GM03348 (cell line): Measurements from ENCODE around the gene TDRD7.
A peak's percentile ranks its signal among the peaks of the same experiment; 100 is the strongest.
"Not testable (repeated sequence)": the region's sequence is repeated elsewhere in the genome, so short reads cannot be mapped to it uniquely, and the experiment has no call there.

Experiments
- DNase-seq: peaks from one replicate; pipeline ENCODE4 v3.0.0; 2012; ENCODE audit warnings: low spot score

TDRD7 gene

DNA sequence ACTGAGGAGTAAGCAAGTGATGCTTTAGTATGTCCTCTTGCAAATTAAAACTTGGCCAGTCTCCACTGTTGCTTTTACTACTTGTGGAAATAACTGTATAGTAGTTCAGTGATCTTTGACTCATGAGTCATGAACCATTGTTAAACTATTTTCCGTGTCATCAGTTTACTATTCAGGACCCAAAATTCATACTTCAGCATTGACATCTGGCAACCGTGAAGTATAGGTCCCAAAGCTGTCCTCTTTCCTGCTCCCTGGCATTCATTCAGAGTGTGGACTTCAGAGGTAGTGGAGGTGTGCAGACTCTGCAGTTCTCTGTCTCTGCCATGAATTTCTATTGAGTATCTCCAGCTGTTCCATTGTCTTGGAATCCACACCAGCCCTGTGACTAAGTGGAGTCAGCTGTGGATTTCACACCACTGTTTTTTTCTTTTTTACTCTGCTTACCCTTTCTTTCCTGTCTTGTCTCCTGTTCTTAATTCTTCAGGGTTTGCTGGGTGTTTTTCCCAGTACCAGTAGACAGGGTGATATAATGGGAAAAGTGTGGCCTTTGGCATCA is 7.5 kb downstream of the TDRD7 start:
- peak; percentile 46 for DNase-seq

DNA sequence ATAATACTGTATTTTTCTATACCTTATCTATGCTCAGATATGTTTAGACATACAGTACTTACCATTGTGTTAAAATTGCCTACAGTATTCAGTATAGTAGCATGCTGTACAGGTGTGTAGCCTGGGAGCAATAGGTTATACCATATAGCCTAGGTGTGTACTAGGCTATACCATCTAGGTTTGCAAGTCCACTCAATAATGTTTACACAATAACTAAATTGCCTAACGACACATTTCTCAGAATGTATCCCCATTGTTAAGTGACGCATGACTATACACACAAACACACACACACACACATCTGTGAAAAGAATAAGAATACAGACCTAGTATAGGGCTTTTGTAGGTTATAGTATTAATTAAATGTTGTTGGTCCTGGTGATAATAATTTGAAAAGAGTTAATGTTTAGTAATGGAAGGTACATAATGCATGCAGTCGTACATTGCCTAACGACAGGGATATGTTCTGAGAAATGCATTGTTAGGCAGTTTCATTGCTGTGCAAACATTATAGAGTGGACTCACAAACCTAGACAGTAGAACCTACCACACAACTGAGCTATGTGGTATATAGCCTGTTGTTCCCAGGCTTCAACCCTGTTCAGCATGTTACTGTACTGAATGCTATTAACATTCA is 13.6 kb downstream of the TDRD7 start:
- DNase-seq, result no peak

DNA sequence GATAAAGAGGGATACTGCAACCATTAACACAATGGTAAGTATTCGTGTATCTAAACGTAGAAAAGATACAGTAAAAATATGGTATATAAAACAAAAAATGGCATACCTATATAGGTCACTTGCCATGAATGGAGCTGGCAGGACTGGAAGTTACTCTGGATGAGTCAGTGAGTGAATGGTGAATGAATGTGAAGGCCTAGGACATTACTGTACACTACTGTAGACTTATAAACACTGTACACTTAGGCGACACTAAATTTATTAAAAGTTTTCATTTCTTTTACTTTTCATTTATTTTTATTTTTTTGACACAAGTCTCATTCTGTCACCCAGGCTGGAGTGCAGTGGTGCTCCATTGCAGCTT is 14.1 kb downstream of the TDRD7 start:
- no peak for DNase-seq

DNA sequence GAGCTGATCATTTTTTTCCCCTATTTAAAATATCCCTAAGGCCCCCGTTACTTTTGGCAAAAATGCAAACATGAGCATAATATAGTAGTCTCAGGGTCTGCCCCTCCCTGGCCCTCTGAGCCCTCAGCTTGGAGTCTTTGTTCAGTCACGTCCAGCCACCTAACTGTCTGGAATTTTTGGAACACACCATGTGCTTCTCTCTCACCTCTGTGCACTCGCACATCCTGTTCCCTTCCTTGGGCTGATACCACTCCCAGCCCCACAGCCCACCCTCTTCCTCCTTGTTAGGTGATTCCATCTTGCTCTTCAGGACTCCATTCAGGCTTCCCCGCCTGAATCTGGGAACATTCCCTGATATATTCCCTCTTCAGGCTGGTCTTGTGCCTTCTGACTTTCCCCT is 16.0 kb downstream of the TDRD7 start:
- DNase-seq, result no peak

DNA sequence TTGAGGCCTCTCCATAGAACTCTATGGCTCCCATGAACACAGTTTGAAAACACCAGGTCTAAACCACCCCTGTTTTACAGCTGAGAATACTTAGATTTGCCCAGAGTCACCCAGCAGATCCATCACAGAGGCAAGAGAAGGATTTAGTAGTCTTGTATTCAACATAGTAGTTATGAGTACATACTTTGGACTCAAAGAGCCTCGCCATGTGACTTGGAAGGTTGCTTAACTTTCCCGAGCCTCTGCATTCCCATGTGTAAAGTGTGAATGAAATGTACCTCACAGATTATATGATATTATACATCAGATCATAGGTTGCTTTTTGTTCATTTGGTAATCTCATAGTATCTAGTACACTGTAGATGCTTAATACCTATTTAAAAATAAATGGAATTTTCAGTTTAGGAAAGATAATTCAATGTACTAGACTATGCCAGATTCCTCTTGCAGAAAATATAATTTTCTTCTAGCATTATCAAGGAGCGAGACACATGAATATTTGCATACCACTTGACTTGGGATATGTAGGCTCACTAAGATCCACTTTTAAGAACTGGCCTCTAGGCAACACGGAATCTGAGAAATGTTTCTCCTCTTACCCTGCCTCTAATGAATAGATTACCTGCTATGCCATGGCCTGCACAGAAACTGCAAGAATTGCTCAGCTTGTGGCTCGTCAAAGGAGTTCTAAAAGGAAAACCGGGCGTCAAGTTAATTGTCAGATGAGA is 18.6 kb downstream of the TDRD7 start:
- no peak for DNase-seq

DNA sequence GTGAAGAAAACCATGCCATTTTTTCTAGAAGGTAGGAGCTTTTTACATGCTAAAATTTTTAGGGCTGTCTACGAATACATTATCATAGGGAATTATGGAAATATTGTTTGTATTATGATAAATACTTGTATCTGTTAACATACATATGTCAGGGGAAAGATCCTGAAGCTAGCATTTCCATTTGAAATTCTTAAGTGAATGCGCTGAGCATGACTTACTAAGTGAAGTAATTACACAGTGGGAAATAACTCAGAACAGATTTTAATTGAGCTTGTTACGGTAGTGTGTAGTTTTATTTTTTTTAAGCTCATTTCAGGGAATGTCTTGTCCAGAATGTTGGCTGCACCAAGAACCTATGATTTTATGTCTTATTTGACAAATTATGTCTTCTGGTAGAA is 19.1 kb downstream of the TDRD7 start:
- no peak for DNase-seq

DNA sequence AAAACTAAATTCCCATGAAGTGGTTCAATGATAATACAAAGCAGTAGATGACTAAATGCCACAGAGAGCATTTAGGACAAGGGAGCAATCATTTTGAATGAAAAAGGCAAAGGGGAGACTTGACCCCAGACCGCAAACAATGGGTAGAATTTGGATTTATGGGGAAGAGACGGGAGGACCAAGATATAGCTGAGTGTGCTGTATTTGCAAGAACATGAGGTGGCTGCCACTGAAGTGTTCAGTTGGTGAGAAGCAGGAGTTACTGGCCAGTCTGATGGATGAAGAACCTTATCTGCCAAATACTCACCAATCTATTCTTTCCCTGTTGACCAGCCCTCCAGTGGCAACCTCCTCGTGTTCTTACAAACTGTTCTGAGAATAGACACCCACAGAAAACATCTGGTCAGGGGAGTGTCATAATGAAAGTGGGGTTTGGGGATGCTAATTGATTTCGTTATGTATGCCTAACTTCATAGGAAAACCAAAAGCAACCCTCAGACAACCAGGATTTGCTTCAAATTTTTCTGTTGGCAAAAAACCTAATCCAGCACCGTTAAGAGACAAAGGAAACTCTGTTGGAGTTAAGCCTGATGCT is 19.8 kb downstream of the TDRD7 start:
- DNase-seq, result no peak

DNA sequence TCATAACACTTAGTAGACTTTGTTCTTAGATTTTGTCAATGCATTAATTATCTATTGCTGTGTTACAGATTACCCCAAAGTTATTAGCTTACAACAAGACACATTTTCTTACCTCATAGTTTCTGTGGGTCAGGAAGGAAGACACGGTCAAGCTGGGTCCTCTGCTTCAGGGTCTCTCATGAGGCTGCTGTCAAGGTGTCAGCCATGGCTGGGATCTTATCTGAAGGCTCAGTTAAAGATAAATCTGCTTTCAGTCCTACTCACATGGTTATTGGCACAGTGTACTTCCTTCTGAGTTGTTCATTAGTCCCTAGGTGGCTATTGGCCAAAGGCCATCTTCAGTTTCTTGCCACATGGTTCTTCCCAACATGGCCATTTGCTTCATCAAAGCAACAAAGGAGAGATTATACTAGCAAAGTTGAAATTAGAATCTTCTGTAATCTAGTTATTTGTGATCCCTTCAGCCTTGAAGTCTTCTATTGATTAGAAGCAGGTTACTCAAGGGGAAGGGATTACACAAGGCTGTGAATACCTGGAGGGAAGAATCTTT is 25.2 kb downstream of the TDRD7 start:
- no peak for DNase-seq

DNA sequence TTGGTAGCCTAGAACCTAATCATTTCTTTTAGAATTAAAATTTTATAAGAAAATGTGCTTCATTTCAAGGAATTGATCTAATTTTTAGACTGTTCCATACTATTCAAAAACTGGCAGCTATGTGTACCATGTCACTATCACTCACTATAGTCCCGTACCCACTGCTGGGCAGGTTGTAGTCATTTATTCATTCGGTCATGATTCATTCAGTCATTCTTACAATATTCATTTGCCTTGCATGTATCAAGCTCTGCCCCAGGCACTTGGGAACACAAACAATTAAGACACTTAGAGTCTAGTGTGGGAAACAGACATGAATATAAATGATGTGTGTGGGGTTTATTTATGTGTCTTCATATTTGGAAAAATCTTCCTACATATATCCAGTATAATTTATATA is 26.4 kb downstream of the TDRD7 start:
- no peak for DNase-seq

DNA sequence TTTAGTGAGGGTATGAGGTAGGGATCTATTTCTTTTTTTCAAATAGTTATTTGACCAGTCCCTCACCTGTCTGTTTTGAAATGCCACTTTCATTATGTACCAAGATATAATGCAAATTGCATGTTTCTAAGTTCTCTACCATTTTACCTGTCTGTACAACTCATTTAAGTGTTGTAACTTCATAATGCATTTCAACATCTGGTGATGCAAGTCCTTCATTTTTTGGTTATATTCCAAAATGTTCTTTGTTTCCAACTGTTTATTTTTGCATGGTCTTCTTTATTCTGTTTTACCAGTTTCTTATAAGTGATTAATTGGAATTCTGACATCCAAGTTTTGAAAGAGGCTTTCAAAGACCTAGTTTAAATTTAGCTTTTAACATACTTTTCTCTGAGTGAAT is 26.8 kb downstream of the TDRD7 start:
- DNase-seq, result no peak

DNA sequence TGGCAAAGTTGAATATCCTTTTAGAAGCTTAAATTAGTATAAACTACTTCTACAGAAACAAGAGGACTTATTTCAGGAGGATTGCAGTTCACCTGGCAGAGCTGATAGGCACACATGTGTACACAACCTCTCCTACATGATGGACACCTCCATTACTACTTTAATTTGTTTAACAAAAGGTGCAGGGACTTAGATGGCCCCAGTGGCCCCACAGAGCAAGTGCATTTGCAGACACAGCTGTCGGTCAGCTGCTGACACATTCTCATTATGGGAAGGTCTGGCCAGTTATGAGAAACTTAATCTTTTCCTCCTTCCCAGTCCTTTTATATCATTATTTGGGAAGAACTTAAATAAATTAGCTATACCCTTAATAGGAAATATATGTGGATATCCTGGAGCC is 28.3 kb downstream of the TDRD7 start:
- no peak for DNase-seq

DNA sequence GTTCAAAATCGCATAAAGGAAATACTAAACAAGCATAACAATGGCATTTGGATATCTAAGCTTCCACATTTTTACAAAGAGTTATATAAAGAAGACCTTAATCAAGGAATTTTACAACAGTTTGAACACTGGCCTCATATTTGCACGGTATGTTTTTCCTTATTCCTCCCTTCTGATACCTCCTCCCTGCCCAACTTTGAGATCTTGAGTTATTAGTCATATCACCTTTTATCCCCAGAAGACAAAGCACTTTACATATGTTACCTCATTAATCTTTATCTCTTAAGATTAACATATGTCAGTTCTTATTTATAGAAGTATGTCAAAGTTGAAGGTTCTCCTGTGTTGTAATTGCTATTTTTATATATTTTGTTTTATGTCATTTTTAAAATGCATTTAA is 29.8 kb downstream of the TDRD7 start:
- DNase-seq, result no peak

DNA sequence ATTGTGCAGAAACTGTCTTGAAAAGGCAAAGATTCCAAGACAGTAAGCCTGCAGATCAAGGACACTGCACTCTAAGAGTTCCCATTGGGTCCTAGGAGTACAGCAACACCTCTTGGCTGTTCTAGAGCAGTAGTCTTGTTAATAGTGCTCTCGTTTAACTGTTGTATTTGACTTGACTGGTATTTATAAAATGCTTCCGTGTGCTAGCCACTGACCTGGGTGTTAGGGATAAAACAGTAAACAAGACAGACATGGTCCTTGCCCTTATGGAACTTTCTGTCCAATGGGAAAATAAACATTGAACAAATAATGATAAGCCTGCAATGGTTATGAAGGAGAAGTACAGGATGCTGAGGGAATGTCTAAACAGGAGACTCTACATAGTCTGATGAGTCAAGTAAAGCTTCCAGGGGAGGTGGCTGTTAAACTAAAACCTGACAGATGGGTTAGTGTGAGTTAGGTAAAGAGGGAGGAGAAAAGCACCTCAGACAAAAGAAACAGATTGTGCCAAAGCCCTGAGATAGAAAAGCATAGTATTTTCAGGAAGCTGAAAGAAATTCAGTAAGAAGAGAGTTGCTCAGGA is 33.3 kb downstream of the TDRD7 start:
- DNase-seq, result no peak

DNA sequence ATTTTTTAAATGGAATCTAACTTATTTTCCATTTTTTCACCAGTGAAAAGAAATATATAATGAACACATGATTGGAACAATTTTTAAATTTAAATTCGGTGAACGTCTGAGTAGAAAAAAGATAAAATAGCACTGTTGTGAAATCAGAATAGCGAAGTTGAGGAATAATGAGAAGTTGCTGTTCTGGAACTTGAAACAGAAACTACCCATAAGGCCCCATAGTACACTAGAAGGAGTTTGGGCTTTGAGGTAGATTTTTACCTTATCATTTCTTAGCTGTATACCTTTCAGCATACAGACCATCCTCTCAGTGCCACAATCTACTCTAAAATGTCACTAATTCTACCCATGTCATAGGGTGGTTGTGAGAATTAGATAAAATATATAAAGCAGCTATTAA is 35.1 kb downstream of the TDRD7 start:
- no peak for DNase-seq

DNA sequence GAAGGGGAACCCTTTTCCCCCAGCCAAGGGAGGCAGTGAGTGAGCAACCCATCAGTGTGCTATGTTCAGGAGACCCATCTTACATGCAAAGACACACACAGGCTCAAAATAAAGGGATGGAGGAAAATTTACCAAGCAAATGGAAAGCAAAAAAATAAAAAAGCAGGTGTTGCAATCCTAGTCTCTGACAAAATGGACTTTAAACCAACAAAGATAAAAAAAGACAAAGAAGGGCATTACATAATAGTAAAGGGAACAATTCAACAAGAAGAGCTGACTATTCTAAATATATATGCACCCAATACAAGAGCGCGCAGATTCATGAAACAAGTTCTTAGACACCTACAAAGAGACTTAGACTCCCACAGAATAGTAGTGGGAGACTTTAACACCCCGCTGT is 41.7 kb downstream of the TDRD7 start:
- not testable (repeated sequence) for DNase-seq

DNA sequence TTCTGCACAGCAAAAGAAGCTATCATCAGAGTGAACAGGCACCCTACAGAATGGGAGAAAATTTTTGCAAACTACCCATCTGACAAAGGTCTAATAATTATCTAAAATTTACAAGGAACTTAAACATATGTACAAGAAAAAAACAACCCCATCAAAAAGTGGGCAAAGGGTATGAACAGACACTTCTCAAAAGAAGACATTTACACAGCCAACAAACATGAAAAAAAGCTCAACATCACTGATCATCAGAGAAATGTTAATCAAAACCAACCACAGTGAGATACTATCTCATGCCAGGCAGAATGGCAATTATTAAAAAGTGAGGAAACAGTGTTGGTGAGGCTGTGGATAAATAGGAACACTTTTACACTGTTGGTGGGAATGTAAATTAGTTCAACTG is 44.9 kb downstream of the TDRD7 start:
- DNase-seq, result not testable (repeated sequence)

DNA sequence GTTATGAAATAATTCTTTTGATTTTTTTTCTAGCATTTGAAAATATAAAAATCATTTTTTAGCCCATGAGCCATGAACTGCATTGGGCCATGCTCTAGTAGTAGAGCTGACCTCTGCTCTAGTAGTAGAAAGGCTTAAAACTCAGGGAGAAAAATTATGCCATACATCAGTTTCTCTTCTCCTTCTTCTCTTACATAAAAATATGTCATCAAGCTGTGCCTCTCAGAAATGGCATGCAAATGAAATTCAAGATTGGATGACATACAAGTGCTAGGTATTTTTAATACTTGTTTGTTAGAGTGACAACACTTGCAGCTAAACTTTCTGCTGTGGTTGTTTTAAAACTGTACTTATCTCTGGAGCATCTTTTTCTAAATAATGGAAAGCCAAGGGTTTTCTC is 47.4 kb downstream of the TDRD7 start:
- DNase-seq, result no peak

DNA sequence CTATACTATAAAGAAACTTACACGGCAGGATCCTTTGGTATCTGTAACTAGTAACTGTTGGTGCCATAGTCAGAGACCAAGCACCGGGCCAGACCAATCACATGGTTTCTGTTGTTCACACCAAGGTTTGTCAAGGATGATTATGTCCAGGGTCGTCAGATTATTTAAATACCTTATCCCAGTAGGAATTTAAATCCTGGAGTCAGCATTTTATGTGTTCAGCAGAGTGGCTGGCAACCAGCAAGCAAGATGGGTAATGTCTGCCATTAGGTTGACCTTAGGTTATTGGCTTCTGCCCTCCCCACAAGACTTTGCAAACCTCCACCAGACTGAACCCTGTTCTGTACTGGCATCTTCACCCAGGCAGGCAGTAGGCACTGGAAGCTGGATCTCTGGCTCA is 50.3 kb downstream of the TDRD7 start:
- no peak for DNase-seq

DNA sequence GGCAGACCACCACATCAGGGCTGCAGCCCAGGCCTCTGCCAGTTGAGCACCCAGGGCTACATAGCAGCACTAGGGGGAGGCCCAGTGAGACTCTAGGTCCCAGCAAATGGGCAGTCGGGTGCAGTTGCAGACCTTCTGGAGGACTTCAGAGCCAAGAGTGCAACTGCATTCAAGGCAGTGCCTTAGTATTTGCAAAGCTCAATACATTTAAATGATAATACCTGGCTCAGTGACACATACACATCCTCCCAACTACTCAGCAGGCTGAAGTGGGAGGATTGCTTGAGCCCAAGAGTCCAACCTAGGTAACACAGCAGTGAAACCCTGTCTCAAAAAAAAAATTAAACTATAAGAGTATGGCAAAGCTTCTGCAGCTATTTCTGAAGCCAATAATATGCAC is 51.0 kb downstream of the TDRD7 start:
- DNase-seq, result no peak

DNA sequence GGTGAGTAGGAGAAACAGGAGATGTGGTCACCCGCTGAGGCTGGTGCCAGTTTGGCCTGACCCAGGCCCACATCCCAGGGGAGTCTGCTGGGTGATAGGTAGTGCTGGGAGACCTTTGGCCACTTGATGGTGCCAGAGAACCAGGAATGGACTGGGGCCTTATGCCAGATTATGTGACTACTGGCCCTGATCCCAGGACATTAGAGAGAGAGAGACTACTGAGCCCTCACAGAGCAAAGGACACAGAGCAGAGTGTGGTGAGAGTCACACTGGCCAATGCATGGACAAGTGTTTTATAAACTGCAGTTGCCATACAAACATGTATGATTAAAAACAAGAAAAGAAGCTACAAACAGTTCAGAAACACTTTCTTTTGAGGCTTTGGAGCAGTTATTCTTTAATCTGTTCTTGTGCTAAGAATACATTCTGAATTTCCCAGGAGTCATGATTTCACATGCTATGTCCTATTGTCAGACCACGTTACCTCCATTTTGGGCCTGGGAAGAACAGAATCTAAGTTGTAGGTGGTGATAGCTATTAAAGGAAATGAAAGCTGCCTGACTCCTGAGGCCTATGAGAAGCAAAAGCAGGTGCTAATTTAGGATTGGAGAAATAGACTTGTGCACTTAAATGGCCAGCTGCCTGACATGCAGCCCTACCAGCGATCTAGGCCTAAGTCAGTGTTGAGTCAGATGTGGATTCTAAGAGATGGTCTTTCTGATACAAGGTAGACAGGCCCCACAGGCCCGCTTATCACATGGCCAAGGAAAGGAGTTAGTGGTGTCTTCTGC is 57.0 kb downstream of the TDRD7 start:
- DNase-seq, result peak; percentile 80

DNA sequence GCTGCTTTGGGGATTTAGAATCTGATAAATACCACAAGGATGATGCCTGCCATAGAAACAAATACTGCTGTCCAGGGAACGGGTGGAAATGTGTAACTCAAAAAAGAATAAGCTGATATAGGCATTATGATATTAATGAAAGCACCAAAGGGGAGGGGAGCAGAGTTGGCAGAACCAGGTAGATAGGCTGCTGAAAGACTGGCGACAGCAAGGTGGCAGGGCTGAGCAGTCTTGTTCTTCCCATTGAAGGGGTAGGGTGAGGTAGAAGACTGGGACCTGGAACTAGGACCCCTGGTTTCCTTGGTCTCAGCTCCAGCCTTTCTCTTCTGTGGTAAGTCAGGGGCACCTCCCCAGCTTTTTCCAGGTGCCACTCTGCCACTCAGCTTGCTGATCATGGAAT is 58.2 kb downstream of the TDRD7 start:
- no peak for DNase-seq

DNA sequence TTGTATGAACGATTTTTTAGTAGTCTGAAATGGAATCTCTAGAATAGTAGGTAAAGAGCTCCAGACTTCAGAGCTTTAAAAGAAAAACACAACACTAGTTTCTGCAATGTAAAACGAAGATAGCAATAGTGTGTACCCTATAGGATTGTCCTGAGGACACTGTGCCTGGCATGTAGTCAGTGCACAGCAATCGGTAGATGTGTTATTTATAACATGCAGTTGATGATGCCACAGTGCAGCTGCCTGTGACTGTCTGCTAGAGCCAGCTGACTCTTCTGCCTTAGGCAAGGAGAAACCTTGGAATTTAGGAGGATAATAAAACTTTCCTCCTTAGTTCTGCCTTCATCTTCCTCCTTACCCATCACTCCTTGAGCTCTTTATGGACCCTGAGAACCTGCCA is 61.8 kb downstream of the TDRD7 start:
- no peak for DNase-seq
